Effector memory CD8-positive, alpha-beta T cell (primary cell): ENCODE results near the gene LAMA5.

Experiments
- ATAC-seq: fragments of 150-1000 bp; cut with Tn5 transposase; replicated peaks from 2 replicates; pipeline ENCODE4 v1.10.0; 2021; ENCODE audit warnings: mild to moderate bottlenecking, moderate library complexity
- DNase-seq, 3 experiments: peaks; one replicate each; pipeline ENCODE4 v3.0.0; 2021
- H3K27ac Mint-ChIP-seq, 2 donors: one replicate each; pipeline ENCODE4 v1.8.0; 2022; ENCODE audit warnings: mild to moderate bottlenecking in 2 of 2, mixed read lengths in 2 of 2, moderate library complexity in 2 of 2
- H3K27me3 Mint-ChIP-seq, 2 donors: one replicate each; pipeline ENCODE4 v1.8.0; 2022; ENCODE audit warnings: mixed read lengths in 2 of 2
- H3K36me3 Mint-ChIP-seq: one replicate; pipeline ENCODE4 v1.8.0; 2022; ENCODE audit warnings: mild to moderate bottlenecking, moderate library complexity, mixed read lengths; ENCODE audit not compliant: insufficient read depth
- H3K4me1 Mint-ChIP-seq, 2 donors: one replicate each; pipeline ENCODE4 v1.8.0; 2022; ENCODE audit warnings: low read depth in 2 of 2, mixed read lengths in 2 of 2
- H3K4me3 Mint-ChIP-seq, 2 donors: one replicate each; pipeline ENCODE4 v1.8.0; 2022; ENCODE audit warnings: mild to moderate bottlenecking in 2 of 2, mixed read lengths in 2 of 2, moderate library complexity in 2 of 2
- H3K9me3 Mint-ChIP-seq, 2 donors: one replicate each; pipeline ENCODE4 v1.8.0; 2022; ENCODE audit warnings: mixed read lengths in 2 of 2

The LAMA5 gene

GRCh38 chr20:62390317-62391164 is 23.4 kb upstream of the LAMA5 start:
- Mint-ChIP-seq H3K4me1 (peaks cover 22% of the 10 kb centered on the region in 2 donors), H3K27ac (peak overlapping the region in 1 of 2 donors; percentile 26), H3K4me3 (no peak overlapping the region), H3K27me3 (no peaks in the 10 kb centered on the region), H3K9me3 (no peaks in the 10 kb centered on the region), H3K36me3 (peaks cover 39% of the 10 kb centered on the region)
- no peak for ATAC-seq
- DNase-seq = no peak

- Mint-ChIP-seq H3K4me1 (peaks cover 28 to 31% of the 10 kb centered on the region in 2 donors), H3K4me3 (no peak overlapping the region), H3K9me3 (no peaks in the 10 kb centered on the region), H3K36me3 (peaks cover 43% of the 10 kb centered on the region), H3K27me3 (no peaks in the 10 kb centered on the region), H3K27ac (peak overlapping the region in 1 of 2 donors; percentile 41)
- DNase-seq (no peak), ATAC-seq (no peak)
Observed at GRCh38 chr20:62389601-62390087, 22.5 kb upstream of the LAMA5 start.

GRCh38 chr20:62388839-62389600 is 21.9 kb upstream of the LAMA5 start:
- ATAC-seq = no peak
- H3K9me3 Mint-ChIP-seq = no peaks in the 10 kb centered on the region

GRCh38 chr20:62387933-62388635 is 21.0 kb upstream of the LAMA5 start:
- Mint-ChIP-seq H3K27ac (peak overlapping the region; percentile 95 to 96), H3K9me3 (no peaks in the 10 kb centered on the region), H3K4me1 (peaks cover 33 to 34% of the 10 kb centered on the region in 2 donors), H3K36me3 (peaks cover 43% of the 10 kb centered on the region), H3K27me3 (no peaks in the 10 kb centered on the region), H3K4me3 (peak overlapping the region; percentile 88 to 93)
- DNase-seq (no peak), ATAC-seq (no peak)

More at GRCh38 chr20:62388839-62389600, 21.9 kb upstream of the LAMA5 start:
- Mint-ChIP-seq H3K4me3 (peak overlapping the region; percentile 88 to 93), H3K36me3 (peaks cover 43% of the 10 kb centered on the region), H3K27ac (peak overlapping the region in 1 of 2 donors; percentile 41), H3K4me1 (peaks cover 30 to 34% of the 10 kb centered on the region in 2 donors), H3K27me3 (no peaks in the 10 kb centered on the region)
- no peak for DNase-seq

GRCh38 chr20:62387219-62387913 is 20.3 kb upstream of the LAMA5 start:
- H3K4me3 Mint-ChIP-seq = peak overlapping the region; percentile 88 to 93
- peaks cover 43% of the 10 kb centered on the region for H3K36me3 Mint-ChIP-seq
- peaks cover 38% of the 10 kb centered on the region in 2 donors for H3K4me1 Mint-ChIP-seq
- ATAC-seq (peak; percentile 57), DNase-seq (peak in 1 of 3 experiments; percentile 43)
- H3K27ac Mint-ChIP-seq = peak overlapping the region; percentile 95 to 96
- no peaks in the 10 kb centered on the region for H3K27me3 Mint-ChIP-seq
- H3K9me3 Mint-ChIP-seq = no peaks in the 10 kb centered on the region

GRCh38 chr20:62386383-62387218 is 19.5 kb upstream of the LAMA5 start, which contains the start of gene RPS21:
TSS of gene RPS21 (plus strand) at chr20:62387103. CDS start at chr20:62387339, 236 bp downstream.
- Mint-ChIP-seq H3K27ac (peak within 1 kb of the TSS; percentile 95 to 96), H3K4me1 (peaks cover 38 to 42% of the 10 kb centered on the region in 2 donors), H3K9me3 (peaks cover 0 to 4% of the 10 kb centered on the region in 2 donors), H3K4me3 (peak within 1 kb of the TSS; percentile 88 to 93), H3K36me3 (peaks cover 48% of the 10 kb centered on the region), H3K27me3 (no peaks in the 10 kb centered on the region)
- DNase-seq = peak; percentile 89 to 93 (median 91)
- peak; percentile 92 for ATAC-seq

GRCh38 chr20:62382306-62383198 is 15.4 kb upstream of the LAMA5 start:
- Mint-ChIP-seq H3K27me3 (no peaks in the 10 kb centered on the region), H3K4me3 (no peak overlapping the region), H3K27ac (peak overlapping the region; percentile 1 to 28), H3K4me1 (peaks cover 26 to 29% of the 10 kb centered on the region in 2 donors), H3K9me3 (peaks cover 0 to 4% of the 10 kb centered on the region in 2 donors), H3K36me3 (peaks cover 25% of the 10 kb centered on the region)
- peak; percentile 54 for ATAC-seq
- DNase-seq = peak; percentile 72 to 73 (median 73)

- H3K27me3 Mint-ChIP-seq = no peaks in the 10 kb centered on the region
Observed at GRCh38 chr20:62381842-62382241, 14.7 kb upstream of the LAMA5 start.

GRCh38 chr20:62381202-62381797 is 14.2 kb upstream of the LAMA5 start:
- DNase-seq (no peak), ATAC-seq (no peak)
- no peak overlapping the region for H3K27ac Mint-ChIP-seq
- H3K36me3 Mint-ChIP-seq = peaks cover 14% of the 10 kb centered on the region
- H3K27me3 Mint-ChIP-seq = no peaks in the 10 kb centered on the region
- H3K4me3 Mint-ChIP-seq = no peak overlapping the region
- H3K4me1 Mint-ChIP-seq = peaks cover 22 to 25% of the 10 kb centered on the region in 2 donors
- H3K9me3 Mint-ChIP-seq = peaks cover 0 to 4% of the 10 kb centered on the region in 2 donors

More at GRCh38 chr20:62381842-62382241, 14.7 kb upstream of the LAMA5 start:
- H3K4me3 Mint-ChIP-seq = no peak overlapping the region
- peaks cover 0 to 4% of the 10 kb centered on the region in 2 donors for H3K9me3 Mint-ChIP-seq
- peaks cover 22 to 25% of the 10 kb centered on the region in 2 donors for H3K4me1 Mint-ChIP-seq
- H3K27ac Mint-ChIP-seq = no peak overlapping the region
- peaks cover 18% of the 10 kb centered on the region for H3K36me3 Mint-ChIP-seq
- DNase-seq (no peak), ATAC-seq (no peak)

- no peak for DNase-seq
- no peak overlapping the region for H3K27ac Mint-ChIP-seq
- H3K27me3 Mint-ChIP-seq = peaks cover under 1 to 7% of the 10 kb centered on the region in 2 donors
- H3K9me3 Mint-ChIP-seq = peaks cover 0 to 4% of the 10 kb centered on the region in 2 donors
- no peak overlapping the region for H3K4me3 Mint-ChIP-seq
- H3K4me1 Mint-ChIP-seq = peaks cover 5 to 13% of the 10 kb centered on the region in 2 donors
- H3K36me3 Mint-ChIP-seq = peaks cover 5% of the 10 kb centered on the region
- ATAC-seq = no peak
Observed at GRCh38 chr20:62378215-62378614, 11.1 kb upstream of the LAMA5 start.
